ENCODE data around the gene CD40. TPM values are rescaled to one million over a fixed set of nuclear protein-coding genes. Genes with fewer than 3 reads are reported as not detected.
A peak's percentile ranks its signal among the peaks of the same experiment; 100 is the strongest.

The CD40 gene
- total and polyA plus RNA-seq, 4 donors, result 20.4 to 55.0 (median 28.4) TPM

- no peak overlapping the region for H3K4me3 ChIP-seq
- H3K9me3 ChIP-seq (ENCODE audit: control insufficient read depth in 4 of 4, insufficient read depth in 3 of 4, low read length in 3 of 4), result no peaks in the 10 kb centered on the region
- no peaks in the 10 kb centered on the region for H3K4me1 ChIP-seq (ENCODE audit: control insufficient read depth in 5 of 5, insufficient read depth in 5 of 5, low read length in 5 of 5)
- no peaks in the 10 kb centered on the region for H3K36me3 ChIP-seq (ENCODE audit: control insufficient read depth in 4 of 4, insufficient read depth in 4 of 4, low read length in 4 of 4)
- no peak overlapping the region for H3K9ac ChIP-seq (ENCODE audit: insufficient read depth in 1 of 2, low read length in 2 of 2)
- 78 to 84% methylated on average over 14 of the region's 14 CpGs for WGBS, 2 donors
- no peak for TF ChIP-seq CTCF (IDR thresholded peaks at IDR 0.05; ENCODE audit: control extremely low read depth, extremely low read depth)
- no peak overlapping the region for H3K27ac ChIP-seq (ENCODE audit: low read depth in 1 of 2, low read length in 1 of 2)
- DNase-seq (no peak), ATAC-seq (ENCODE audit: insufficient read depth, low FRiP score) (no peak)
- peaks cover 0 to 7% (median under 1%) of the 10 kb centered on the region in 3 donors for H3K27me3 ChIP-seq (ENCODE audit: control insufficient read depth in 3 of 3, insufficient read depth in 3 of 3, low read length in 2 of 3)
Measured at GRCh38 chr20:46148313-46149208, 30.4 kb downstream of the CD40 start.

DNA sequence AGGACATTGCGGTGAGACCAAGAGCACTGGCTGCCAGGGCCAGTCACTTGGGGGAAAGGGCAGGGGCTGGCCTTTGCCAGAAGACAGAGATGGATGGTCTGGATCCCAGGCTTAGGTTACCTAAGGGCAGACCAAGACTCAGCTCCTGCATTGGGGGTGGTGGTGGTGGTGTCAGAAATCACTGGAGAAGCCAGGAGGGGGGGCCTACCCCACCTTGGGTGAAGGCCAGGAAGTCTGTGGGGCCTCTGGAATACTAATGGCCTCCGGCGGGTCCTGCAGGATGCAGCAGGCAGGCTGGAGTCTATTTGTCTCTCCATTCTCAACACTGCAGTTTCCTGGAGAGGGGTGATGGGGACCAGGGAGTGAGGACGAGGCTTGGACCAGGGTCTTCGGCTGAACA is 32.8 kb downstream of the CD40 start:
- DNase-seq (no peak), ATAC-seq (ENCODE audit: insufficient read depth, low FRiP score) (no peak)
- H3K9me3 ChIP-seq (ENCODE audit: control insufficient read depth in 4 of 4, insufficient read depth in 3 of 4, low read length in 3 of 4), result no peaks in the 10 kb centered on the region
- H3K4me1 ChIP-seq (ENCODE audit: control insufficient read depth in 5 of 5, insufficient read depth in 5 of 5, low read length in 5 of 5), result no peaks in the 10 kb centered on the region
- no peaks in the 10 kb centered on the region for H3K36me3 ChIP-seq (ENCODE audit: control insufficient read depth in 4 of 4, insufficient read depth in 4 of 4, low read length in 4 of 4)
- WGBS, 2 donors, result 43 to 53% methylated on average over 5 of the region's 5 CpGs
- no peak for TF ChIP-seq CTCF (IDR thresholded peaks at IDR 0.05; ENCODE audit: control extremely low read depth, extremely low read depth)
- no peak overlapping the region for H3K27ac ChIP-seq (ENCODE audit: low read depth in 1 of 2, low read length in 1 of 2)
- peak overlapping the region; percentile 5 for H3K4me3 ChIP-seq
- peaks cover 0 to 15% (median 2%) of the 10 kb centered on the region in 3 donors for H3K27me3 ChIP-seq (ENCODE audit: control insufficient read depth in 3 of 3, insufficient read depth in 3 of 3, low read length in 2 of 3)
- H3K9ac ChIP-seq (ENCODE audit: insufficient read depth in 1 of 2, low read length in 2 of 2), result no peak overlapping the region

- no peaks in the 10 kb centered on the region for H3K4me1 ChIP-seq (ENCODE audit: control insufficient read depth in 5 of 5, insufficient read depth in 5 of 5, low read length in 5 of 5)
- WGBS, 2 donors, result 73 to 81% methylated on average over 7 of the region's 7 CpGs
- ATAC-seq (ENCODE audit: insufficient read depth, low FRiP score), result no peak
Measured at GRCh38 chr20:46151936-46152335, 33.8 kb downstream of the CD40 start.

More at GRCh38 chr20:46151936-46152335, 33.8 kb downstream of the CD40 start:
- TF ChIP-seq CTCF (IDR thresholded peaks at IDR 0.05; ENCODE audit: control extremely low read depth, extremely low read depth), result no peak
- Histone ChIP-seq H3K9ac (ENCODE audit: insufficient read depth in 1 of 2, low read length in 2 of 2) (no peak overlapping the region), H3K4me3 (no peak overlapping the region), H3K27ac (ENCODE audit: low read depth in 1 of 2, low read length in 1 of 2) (no peak overlapping the region), H3K27me3 (ENCODE audit: control insufficient read depth in 3 of 3, insufficient read depth in 3 of 3, low read length in 2 of 3) (peaks cover 0 to 8% (median 2%) of the 10 kb centered on the region in 3 donors), H3K36me3 (ENCODE audit: control insufficient read depth in 4 of 4, insufficient read depth in 4 of 4, low read length in 4 of 4) (no peaks in the 10 kb centered on the region), H3K9me3 (ENCODE audit: control insufficient read depth in 4 of 4, insufficient read depth in 3 of 4, low read length in 3 of 4) (no peaks in the 10 kb centered on the region)
- no peak for DNase-seq

Measured in lung (tissue), 12 donors.